Stimulated activated naive B cell treated with anti-CD40 and anti-IgM and Interleukin-4, amounts not matched to agents 10 μg/mL and 1 μg/mL and 100 μg/mL, for 72 hours (primary cell): ENCODE data around the gene PXYLP1.
A peak's percentile ranks its signal among the peaks of the same experiment; 100 is the strongest.

Source experiments
- ATAC-seq, 2 donors: fragments of 150-1000 bp; cut with Tn5 transposase; replicated peaks; 2 replicates each; pipeline ENCODE4 v1.10.0; 2021; ENCODE audit warnings: moderate library complexity in 1 of 2
- DNase-seq: peaks from one replicate; pipeline ENCODE4 v3.0.0; 2021
- H3K27ac Mint-ChIP-seq: one replicate; pipeline ENCODE4 v1.8.0; 2022; ENCODE audit warnings: mild to moderate bottlenecking, mixed read lengths
- H3K27me3 Mint-ChIP-seq, 2 donors: one replicate each; pipeline ENCODE4 v1.8.0; 2022; ENCODE audit warnings: mixed read lengths in 2 of 2
- H3K36me3 Mint-ChIP-seq, 2 donors: one replicate each; pipeline ENCODE4 v1.8.0; 2022; ENCODE audit warnings: mixed read lengths in 2 of 2, mild to moderate bottlenecking in 1 of 2
- H3K4me1 Mint-ChIP-seq, 2 donors: one replicate each; pipeline ENCODE4 v1.8.0; 2022; ENCODE audit warnings: mixed read lengths in 2 of 2, mild to moderate bottlenecking in 1 of 2
- H3K4me3 Mint-ChIP-seq, 2 donors: one replicate each; pipeline ENCODE4 v1.8.0; 2022; ENCODE audit warnings: mild to moderate bottlenecking in 2 of 2, mixed read lengths in 2 of 2, moderate library complexity in 1 of 2
- H3K9me3 Mint-ChIP-seq, 2 donors: one replicate each; pipeline ENCODE4 v1.8.0; 2022; ENCODE audit warnings: mixed read lengths in 2 of 2, mild to moderate bottlenecking in 1 of 2

The PXYLP1 gene

DNA sequence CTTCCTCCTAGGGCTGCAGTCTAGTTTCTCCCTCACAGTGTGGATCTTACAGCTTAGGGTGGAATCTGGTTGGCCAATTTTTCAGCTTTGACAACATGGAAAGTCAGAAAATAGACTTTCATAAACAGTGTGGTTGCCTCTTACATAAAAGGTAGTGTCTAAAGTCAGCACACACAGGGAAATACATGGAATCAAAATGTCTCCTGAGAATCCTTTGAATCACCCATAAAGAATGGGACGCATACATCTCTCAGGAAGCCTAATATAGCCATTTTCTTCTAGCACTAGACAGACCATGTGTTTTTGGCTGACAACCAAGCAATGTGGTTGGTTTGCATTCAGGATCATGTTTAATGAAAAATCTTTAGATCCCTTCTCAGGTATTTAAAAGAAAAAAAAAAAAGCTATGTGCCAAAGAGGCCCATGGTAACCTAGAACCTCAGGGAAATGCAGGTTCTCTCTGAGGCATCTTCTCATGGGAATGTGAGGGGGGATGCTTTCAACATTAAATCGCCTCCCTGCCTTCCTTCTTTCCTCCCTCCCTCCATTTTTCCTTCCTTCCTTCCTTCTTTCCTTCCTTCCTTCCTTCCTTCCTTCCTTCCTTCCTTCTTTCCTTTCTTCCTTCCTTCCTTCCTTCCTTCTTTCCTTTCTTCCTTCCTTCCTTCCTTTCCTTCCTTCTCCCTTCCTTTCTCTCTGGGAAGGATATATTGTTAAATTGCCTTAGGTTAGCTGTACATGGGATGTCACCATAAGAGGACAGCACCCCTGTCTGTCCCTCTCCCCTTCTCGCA, 102.4 kb downstream of the PXYLP1 start:
- ATAC-seq (no peak), DNase-seq (no peak)
- peak overlapping the region; percentile 52 for H3K27ac Mint-ChIP-seq
- peaks cover 3% of the 10 kb centered on the region in 2 donors for H3K9me3 Mint-ChIP-seq
- H3K27me3 Mint-ChIP-seq = peaks cover under 1 to 4% of the 10 kb centered on the region in 2 donors
- peaks cover 0 to 3% of the 10 kb centered on the region in 2 donors for H3K36me3 Mint-ChIP-seq
- no peak overlapping the region for H3K4me3 Mint-ChIP-seq
- peaks cover 48 to 59% of the 10 kb centered on the region in 2 donors for H3K4me1 Mint-ChIP-seq

DNA sequence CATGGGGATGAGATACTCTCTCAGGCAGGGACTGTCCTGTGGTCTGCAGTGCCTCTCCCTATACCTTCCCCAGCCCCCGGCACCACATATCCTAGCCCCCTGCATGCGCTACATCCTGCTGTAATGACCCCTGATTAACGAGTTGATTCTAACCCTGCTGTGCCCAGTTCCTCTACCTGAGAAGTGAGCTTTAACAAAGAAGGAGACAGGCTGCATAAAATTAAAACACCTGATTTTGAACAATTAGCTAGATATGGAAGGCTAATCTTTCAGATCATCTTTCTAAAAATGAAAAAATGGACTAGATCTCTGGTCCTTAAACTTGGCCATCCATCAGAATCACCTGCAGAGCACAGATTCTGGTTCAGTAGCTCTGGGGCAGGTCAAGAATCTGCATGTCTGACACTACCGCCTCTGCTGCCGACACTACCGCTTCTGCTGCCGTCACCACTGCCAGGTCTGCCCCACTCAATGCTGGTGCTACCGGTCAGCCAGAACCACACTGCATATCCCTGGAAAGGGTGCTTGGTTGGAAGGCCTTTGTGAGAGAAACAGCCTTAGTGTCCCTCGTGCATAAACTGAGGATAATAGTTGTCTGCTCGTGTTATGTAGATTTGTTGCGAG, 103.1 kb downstream of the PXYLP1 start:
- Mint-ChIP-seq H3K4me3 (no peak overlapping the region), H3K4me1 (peaks cover 45 to 59% of the 10 kb centered on the region in 2 donors), H3K36me3 (peaks cover 0 to 3% of the 10 kb centered on the region in 2 donors), H3K27me3 (peaks cover 0 to 4% of the 10 kb centered on the region in 2 donors), H3K27ac (peak overlapping the region; percentile 52), H3K9me3 (peaks cover 3% of the 10 kb centered on the region in 2 donors)
- ATAC-seq (no peak), DNase-seq (no peak)

DNA sequence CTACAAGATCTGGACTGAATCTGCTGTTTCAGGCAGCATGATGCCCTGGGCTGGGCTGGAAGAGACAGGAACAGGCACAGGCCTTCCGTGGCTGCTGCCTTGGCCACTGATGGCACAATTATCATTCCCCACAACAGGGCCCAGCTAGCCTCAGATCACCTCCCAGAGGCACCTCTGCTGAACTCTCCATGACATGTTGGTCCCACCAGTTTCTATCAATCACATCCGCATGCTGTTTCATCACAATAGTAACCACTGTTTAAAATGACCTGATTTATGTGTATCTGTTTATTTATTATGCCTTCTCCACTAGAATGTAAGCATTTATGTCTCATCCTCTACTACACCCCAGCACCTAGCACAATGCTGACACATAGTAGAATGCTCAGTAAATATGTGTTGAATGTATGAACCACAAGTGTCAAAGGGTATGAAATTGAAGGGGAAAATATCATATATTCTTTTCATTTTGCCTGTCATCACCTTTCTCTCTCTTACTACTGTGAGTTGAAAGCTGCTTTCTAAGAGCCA, 104.0 kb downstream of the PXYLP1 start:
- peaks cover 42 to 55% of the 10 kb centered on the region in 2 donors for H3K4me1 Mint-ChIP-seq

DNA sequence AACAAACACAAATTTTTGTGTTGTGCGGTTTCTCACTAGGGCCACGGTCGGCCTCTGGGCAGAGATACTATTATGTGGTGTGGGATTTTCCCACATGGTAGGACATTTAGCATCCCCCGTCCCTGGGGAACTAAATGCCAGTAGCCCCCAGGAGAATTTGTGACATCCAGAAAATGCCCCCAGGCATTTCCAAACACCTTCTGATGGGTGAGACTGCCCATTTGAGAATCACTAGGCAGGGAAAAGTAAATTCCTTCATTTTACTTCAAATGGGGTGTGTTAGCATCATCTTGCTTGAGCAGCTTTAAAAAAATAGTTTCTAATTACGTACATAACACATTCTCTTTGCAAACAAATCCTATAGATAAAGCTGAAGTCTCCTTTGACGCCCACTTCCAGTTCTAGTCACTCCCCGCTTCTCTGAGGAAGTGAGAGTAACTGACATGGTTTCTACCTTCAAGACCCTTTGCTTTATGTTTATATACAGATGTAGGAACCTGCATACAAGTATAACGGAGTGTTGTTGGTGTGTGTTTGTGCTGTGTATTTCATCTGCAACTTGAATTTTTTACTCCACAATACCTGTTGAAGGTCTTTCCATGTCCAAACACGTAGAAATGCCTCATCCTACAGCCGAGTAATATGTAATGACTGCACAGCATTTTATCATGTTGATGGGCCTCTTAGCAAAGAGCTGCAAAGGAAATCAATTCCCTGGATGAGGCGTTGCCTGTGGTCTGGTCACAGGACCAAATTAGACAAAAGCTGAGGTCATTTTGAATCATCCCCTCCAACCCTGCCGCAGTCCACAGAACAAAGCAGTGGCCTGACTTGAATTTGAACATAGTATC, 105.3 kb downstream of the PXYLP1 start:
- Mint-ChIP-seq H3K4me1 (peaks cover 31 to 42% of the 10 kb centered on the region in 2 donors), H3K27me3 (peaks cover 8 to 11% of the 10 kb centered on the region in 2 donors)

More for the DNA sequence above, 104.0 kb downstream of the PXYLP1 start:
- peak overlapping the region; percentile 48 for H3K27ac Mint-ChIP-seq
- H3K27me3 Mint-ChIP-seq = peaks cover 0 to 4% of the 10 kb centered on the region in 2 donors
- peaks cover 3% of the 10 kb centered on the region in 2 donors for H3K9me3 Mint-ChIP-seq
- H3K4me3 Mint-ChIP-seq = no peak overlapping the region
- ATAC-seq = no peak
- no peak for DNase-seq
- peaks cover 0 to 3% of the 10 kb centered on the region in 2 donors for H3K36me3 Mint-ChIP-seq

DNA sequence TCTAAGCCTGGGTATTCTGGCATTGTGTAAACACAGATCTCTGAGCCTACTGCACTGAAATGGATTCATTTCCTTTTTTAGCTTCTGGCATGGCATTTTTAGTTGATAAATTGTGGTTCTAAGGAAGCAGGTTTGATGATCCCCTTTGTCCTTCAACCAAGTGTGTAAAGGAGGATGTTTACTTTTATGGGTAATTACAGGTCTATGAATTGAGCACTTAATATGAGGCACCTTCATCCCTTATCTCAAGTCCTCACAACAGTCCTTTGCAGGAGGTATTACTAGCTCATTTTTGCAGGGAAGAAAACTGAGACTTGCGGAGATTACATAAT, 105.9 kb downstream of the PXYLP1 start:
- Mint-ChIP-seq H3K27ac (peak overlapping the region; percentile 85), H3K4me3 (peak overlapping the region in 1 of 2 donors; percentile 31)

More for the DNA sequence above, 105.3 kb downstream of the PXYLP1 start:
- peaks cover 3 to 7% of the 10 kb centered on the region in 2 donors for H3K9me3 Mint-ChIP-seq
- peaks cover 0 to 3% of the 10 kb centered on the region in 2 donors for H3K36me3 Mint-ChIP-seq
- DNase-seq (peak; percentile 69), ATAC-seq (peak; percentile 91 to 93)
- H3K27ac Mint-ChIP-seq = peak overlapping the region; percentile 85
- peak overlapping the region; percentile 8 to 31 for H3K4me3 Mint-ChIP-seq

DNA sequence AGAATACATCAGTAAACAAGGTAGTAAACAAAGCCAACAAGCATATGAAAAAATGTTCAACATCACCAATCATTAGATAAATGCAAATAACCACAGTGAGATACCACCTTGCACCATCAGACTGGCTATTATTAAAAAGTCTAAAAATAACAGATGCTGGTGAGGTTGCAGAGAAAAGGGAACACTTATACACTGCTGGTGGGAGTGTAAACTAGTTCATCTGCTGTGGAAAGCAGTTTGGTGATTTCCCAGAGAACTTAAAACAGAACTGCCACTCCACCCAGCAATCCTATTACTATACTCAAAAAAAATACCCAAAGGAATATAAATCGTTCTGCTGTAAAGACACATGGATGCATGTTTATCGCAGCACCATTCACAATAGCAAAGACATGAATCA, 106.4 kb downstream of the PXYLP1 start:
- Mint-ChIP-seq H3K9me3 (peaks cover 3 to 7% of the 10 kb centered on the region in 2 donors), H3K36me3 (peaks cover 0 to 3% of the 10 kb centered on the region in 2 donors), H3K27me3 (peaks cover 9 to 17% of the 10 kb centered on the region in 2 donors), H3K4me1 (peaks cover 25 to 33% of the 10 kb centered on the region in 2 donors), H3K27ac (peak overlapping the region; percentile 32), H3K4me3 (no peak overlapping the region)
- ATAC-seq (no peak), DNase-seq (no peak)

More for the DNA sequence above, 105.9 kb downstream of the PXYLP1 start:
- DNase-seq = no peak
- Mint-ChIP-seq H3K4me1 (peaks cover 25 to 36% of the 10 kb centered on the region in 2 donors), H3K36me3 (peaks cover 0 to 3% of the 10 kb centered on the region in 2 donors), H3K9me3 (peaks cover 3 to 7% of the 10 kb centered on the region in 2 donors), H3K27me3 (peaks cover 9 to 12% of the 10 kb centered on the region in 2 donors)
- no peak for ATAC-seq

DNA sequence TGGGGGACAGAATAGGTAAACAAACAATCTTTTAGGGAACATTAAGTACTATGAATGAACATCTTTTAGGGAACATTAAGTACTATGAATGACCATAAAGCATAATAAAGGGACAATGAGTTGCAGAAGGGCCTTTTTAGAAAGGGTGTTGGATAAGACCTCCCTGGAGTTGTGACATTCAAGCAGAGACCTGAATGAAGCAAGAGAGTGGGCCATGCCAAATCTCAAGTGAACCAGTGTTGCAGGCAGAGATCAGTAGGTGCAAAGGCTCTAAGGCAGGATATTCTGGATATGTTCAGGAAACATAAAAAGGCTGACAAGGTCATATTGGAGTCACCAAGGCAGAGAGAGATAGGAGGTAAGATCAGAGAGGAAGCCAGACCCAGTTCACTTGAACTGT, 107.3 kb downstream of the PXYLP1 start:
- Mint-ChIP-seq H3K36me3 (peaks cover 0 to 3% of the 10 kb centered on the region in 2 donors), H3K4me3 (no peak overlapping the region), H3K9me3 (peaks cover 3 to 7% of the 10 kb centered on the region in 2 donors), H3K4me1 (peaks cover 25 to 33% of the 10 kb centered on the region in 2 donors), H3K27me3 (peaks cover 9 to 20% of the 10 kb centered on the region in 2 donors), H3K27ac (no peak overlapping the region)
- ATAC-seq (no peak), DNase-seq (no peak)

DNA sequence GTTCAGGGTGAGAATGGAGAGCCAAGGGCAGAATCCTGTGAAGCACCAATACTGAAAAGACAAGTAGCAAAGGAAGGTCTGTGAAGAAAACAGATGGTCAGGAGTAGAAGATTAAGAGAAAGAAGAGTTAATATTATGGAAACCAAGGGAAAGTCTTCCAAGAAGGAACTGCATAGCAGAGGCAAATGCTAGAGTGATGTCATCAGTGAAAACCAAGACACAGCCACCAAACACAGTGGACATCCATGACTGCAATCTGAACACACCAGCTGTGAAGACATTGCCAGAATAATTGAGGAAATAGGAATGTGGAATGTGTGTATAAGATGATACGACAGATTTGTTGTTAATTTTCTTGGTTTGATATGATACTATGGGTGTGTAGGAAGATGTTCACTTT, 109.9 kb downstream of the PXYLP1 start:
- H3K9me3 Mint-ChIP-seq = peaks cover 3 to 7% of the 10 kb centered on the region in 2 donors
- no peak overlapping the region for H3K4me3 Mint-ChIP-seq
- peaks cover 16 to 20% of the 10 kb centered on the region in 2 donors for H3K4me1 Mint-ChIP-seq
- no peaks in the 10 kb centered on the region for H3K36me3 Mint-ChIP-seq
- no peak overlapping the region for H3K27ac Mint-ChIP-seq
- ATAC-seq (no peak), DNase-seq (no peak)
- H3K27me3 Mint-ChIP-seq = peaks cover 9 to 15% of the 10 kb centered on the region in 2 donors

DNA sequence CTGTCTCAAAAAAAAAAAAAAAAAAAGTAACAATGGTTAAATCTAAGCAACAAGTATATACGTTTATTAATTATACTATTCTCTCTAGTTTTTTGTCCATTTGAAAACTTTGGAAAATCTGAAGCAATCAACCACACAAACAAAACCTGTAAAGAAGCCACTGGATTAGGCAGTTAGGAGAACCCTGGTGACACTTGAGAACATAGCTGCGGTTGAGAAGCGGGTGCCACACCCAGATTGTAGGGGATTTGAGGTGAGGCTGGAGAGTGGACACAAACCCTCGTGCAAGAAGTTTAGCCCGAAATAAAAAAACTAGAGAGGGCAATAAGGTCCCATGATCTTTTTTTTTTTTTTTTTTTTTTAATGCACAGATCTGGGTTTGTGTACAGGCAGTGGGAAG, 110.8 kb downstream of the PXYLP1 start:
- H3K9me3 Mint-ChIP-seq = peaks cover 3 to 7% of the 10 kb centered on the region in 2 donors
- DNase-seq (no peak), ATAC-seq (no peak)

DNA sequence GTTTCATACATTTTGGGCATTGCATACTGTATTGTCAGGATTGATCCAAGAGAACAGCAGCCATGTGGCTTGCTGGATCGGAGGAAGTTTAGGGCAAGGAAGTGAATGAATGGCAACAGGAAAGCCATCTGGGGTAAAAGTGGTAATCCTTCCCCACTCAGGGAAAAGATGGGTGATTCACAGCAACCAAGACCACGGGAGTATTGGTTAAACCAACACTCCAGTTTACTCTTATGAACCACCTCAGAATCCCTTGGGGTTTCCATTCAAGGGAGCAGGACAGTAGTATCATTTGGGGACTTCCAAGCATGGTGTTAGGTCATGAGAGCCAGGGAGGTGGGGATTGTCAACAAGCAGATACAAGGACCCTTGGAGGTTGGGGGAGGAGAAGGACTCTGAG, 111.5 kb downstream of the PXYLP1 start:
- ATAC-seq (no peak), DNase-seq (no peak)
- no peaks in the 10 kb centered on the region for H3K36me3 Mint-ChIP-seq
- no peak overlapping the region for H3K27ac Mint-ChIP-seq
- H3K9me3 Mint-ChIP-seq = peaks cover 3 to 7% of the 10 kb centered on the region in 2 donors
- H3K4me3 Mint-ChIP-seq = no peak overlapping the region
- peaks cover 9 to 15% of the 10 kb centered on the region in 2 donors for H3K27me3 Mint-ChIP-seq
- H3K4me1 Mint-ChIP-seq = peaks cover 9 to 13% of the 10 kb centered on the region in 2 donors

More for the DNA sequence above, 110.8 kb downstream of the PXYLP1 start:
- Mint-ChIP-seq H3K27ac (no peak overlapping the region), H3K4me3 (no peak overlapping the region), H3K27me3 (peaks cover 9 to 15% of the 10 kb centered on the region in 2 donors), H3K36me3 (no peaks in the 10 kb centered on the region), H3K4me1 (peaks cover 11 to 16% of the 10 kb centered on the region in 2 donors)

DNA sequence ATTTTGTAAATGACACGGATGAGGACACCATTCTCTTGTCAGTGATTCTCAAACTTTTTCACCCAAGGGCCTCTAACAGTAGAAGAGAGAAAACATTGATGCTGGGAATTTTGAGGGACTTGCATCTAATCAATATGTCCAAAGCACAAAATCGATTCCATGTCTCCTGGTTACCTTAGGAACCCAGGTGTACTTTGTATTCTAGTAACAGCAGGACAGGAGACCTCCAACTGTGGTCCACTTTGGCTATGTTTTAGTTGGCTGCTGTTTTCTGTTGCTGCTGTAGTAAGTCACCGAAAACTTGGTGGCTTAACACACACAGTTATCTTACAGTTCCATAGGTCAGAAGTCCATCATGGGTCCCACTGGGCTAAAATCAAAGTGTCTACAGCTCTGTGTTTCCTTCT, 112.2 kb downstream of the PXYLP1 start:
- Mint-ChIP-seq H3K9me3 (peaks cover 0 to 4% of the 10 kb centered on the region in 2 donors), H3K4me3 (no peak overlapping the region), H3K27ac (no peak overlapping the region), H3K27me3 (peaks cover 9 to 15% of the 10 kb centered on the region in 2 donors), H3K36me3 (no peaks in the 10 kb centered on the region), H3K4me1 (peaks cover 4 to 8% of the 10 kb centered on the region in 2 donors)
- ATAC-seq (no peak), DNase-seq (no peak)
